ENCODE data around the gene LRP6.
A peak's percentile ranks its signal among the peaks of the same experiment; 100 is the strongest.
"Not testable (repeated sequence)": the region's sequence is repeated elsewhere in the genome, so short reads cannot be mapped to it uniquely, and the experiment has no call there.

LRP6 gene

GRCh38 chr12:12116677-12117076 lies 150.2 kb downstream of the LRP6 start:
- DNase-seq (ENCODE audit: low spot score), result no peak

- DNase-seq (ENCODE audit: low spot score), result peak; percentile 34
These were observed 151.3 kb downstream of the LRP6 start for GRCh38 chr12:12115514-12115913.

- not testable (repeated sequence) for DNase-seq (ENCODE audit: low spot score)
These were observed 155.8 kb downstream of the LRP6 start for GRCh38 chr12:12110923-12111555.

GRCh38 chr12:12108441-12109058 lies 158.3 kb downstream of the LRP6 start:
- DNase-seq (ENCODE audit: low spot score), result no peak

GRCh38 chr12:12107678-12108077 lies 159.2 kb downstream of the LRP6 start:
- DNase-seq (ENCODE audit: low spot score), result no peak

- DNase-seq (ENCODE audit: low spot score), result no peak
These were observed 167.7 kb downstream of the LRP6 start for GRCh38 chr12:12099102-12099501.

GRCh38 chr12:12098691-12099015 lies 168.2 kb downstream of the LRP6 start:
- DNase-seq (ENCODE audit: low spot score), result no peak

GRCh38 chr12:12097891-12098690 lies 168.8 kb downstream of the LRP6 start:
- DNase-seq (ENCODE audit: low spot score), result no peak

GRCh38 chr12:12095021-12095420 lies 171.8 kb downstream of the LRP6 start:
- no peak for DNase-seq (ENCODE audit: low spot score)

GRCh38 chr12:12094481-12094880 lies 172.4 kb downstream of the LRP6 start:
- no peak for DNase-seq (ENCODE audit: low spot score)

GRCh38 chr12:12091977-12092663 lies 174.7 kb downstream of the LRP6 start:
- no peak for DNase-seq (ENCODE audit: low spot score)

- no peak for DNase-seq (ENCODE audit: low spot score)
These were observed 175.8 kb downstream of the LRP6 start for GRCh38 chr12:12091071-12091470.

GRCh38 chr12:12088761-12089160 lies 178.1 kb downstream of the LRP6 start:
- DNase-seq (ENCODE audit: low spot score), result no peak

GRCh38 chr12:12088147-12088546 lies 178.7 kb downstream of the LRP6 start:
- no peak for DNase-seq (ENCODE audit: low spot score)

GRCh38 chr12:12087693-12088034 lies 179.2 kb downstream of the LRP6 start:
- DNase-seq (ENCODE audit: low spot score), result no peak

- no peak for DNase-seq (ENCODE audit: low spot score)
These were observed 179.7 kb downstream of the LRP6 start for GRCh38 chr12:12086973-12087692.

GRCh38 chr12:12086362-12086761 lies 180.5 kb downstream of the LRP6 start:
- DNase-seq (ENCODE audit: low spot score), result no peak

GRCh38 chr12:12083688-12084087 lies 183.2 kb downstream of the LRP6 start:
- DNase-seq (ENCODE audit: low spot score), result no peak

- DNase-seq (ENCODE audit: low spot score), result peak; percentile 56
These were observed 184.9 kb downstream of the LRP6 start for GRCh38 chr12:12081836-12082497.

- no peak for DNase-seq (ENCODE audit: low spot score)
These were observed 187.6 kb downstream of the LRP6 start for GRCh38 chr12:12079291-12079690.

GRCh38 chr12:12072064-12072760 lies 194.6 kb downstream of the LRP6 start:
- DNase-seq (ENCODE audit: low spot score), result no peak

Measured in putamen (tissue), 1 donor.